Panc1 (cell line): ENCODE data around the gene PLEKHG4. TPM values are rescaled to one million over a fixed set of nuclear protein-coding genes. Genes with fewer than 3 reads are reported as not detected.
A peak's percentile ranks its signal among the peaks of the same experiment; 100 is the strongest.

Experiments used
- ATAC-seq: fragments of 200-7000 bp; cut with Tn5 transposase; 2 replicates; pipeline ENCODE4 v1.9.1; 2020; ENCODE audit warnings: mild to moderate bottlenecking, moderate library complexity
- BruUV-seq: library from RNA; stranded (reverse); fragments of 400-500 nt; replicated peaks from 2 replicates; lab custom pipeline; 2021; lab: Mats Ljungman, UMichigan
- CTCF ChIA-PET: fragments of 300-600 bp; sonication (Branson Sonifier 250); formaldehyde crosslinking; loops from one replicate; lab custom pipeline; 2022; ENCODE audit warnings: antibody characterized with exemption; lab: Charles Lee
- POLR2A ChIA-PET: fragments of 300-600 bp; sonication (Branson Sonifier 250); formaldehyde crosslinking; loops from one replicate; lab custom pipeline; 2022; ENCODE audit warnings: antibody characterized with exemption; lab: Charles Lee
- DNase-seq: peaks from one replicate; pipeline ENCODE4 v3.0.0-alpha.2; 2010; ENCODE audit warnings: low read depth, low spot score
- H3K27ac ChIP-seq: 2 replicates; pipeline ENCODE4 v1.5.1; 2011; ENCODE audit warnings: mild to moderate bottlenecking, low read length, inconsistent platforms
- H3K27me3 ChIP-seq: fragments of 200-500 bp; sonication (Bioruptor generic); 2 replicates; pipeline ENCODE4 v1.6.0; 2014; ENCODE audit warnings: low read length, inconsistent platforms; ENCODE audit not compliant: control insufficient read depth, insufficient read depth
- H3K36me3 ChIP-seq: fragments of 200-500 bp; sonication (Bioruptor generic); 2 replicates; pipeline ENCODE4 v1.5.1; 2014; ENCODE audit warnings: inconsistent platforms, mild to moderate bottlenecking, low read length, moderate library complexity; ENCODE audit not compliant: control insufficient read depth, insufficient read depth
- H3K4me1 ChIP-seq: 2 replicates; pipeline ENCODE4 v1.5.1; 2011; ENCODE audit warnings: inconsistent platforms, mild to moderate bottlenecking, low read length, moderate library complexity; ENCODE audit not compliant: control insufficient read depth, insufficient read depth
- H3K4me3 ChIP-seq, 2 experiments: 2 replicates each; pipeline ENCODE4 v1.5.1; 2011 to 2012; ENCODE audit warnings: low read depth in 2 of 2, low read length in 2 of 2, mild to moderate bottlenecking in 2 of 2, inconsistent platforms in 1 of 2, moderate library complexity in 1 of 2
- H3K9me3 ChIP-seq: fragments of 200-500 bp; sonication (Bioruptor generic); 2 replicates; pipeline ENCODE4 v1.5.1; 2014; ENCODE audit warnings: low read depth, mild to moderate bottlenecking, inconsistent platforms, low read length, moderate library complexity; ENCODE audit not compliant: control insufficient read depth, insufficient read depth
- CTCF ChIP-seq: fragments of 450-650 bp; IDR thresholded peaks from 2 replicates; pipeline ENCODE4 v1.5.1; 2017; ENCODE audit warnings: mild to moderate bottlenecking
- POLR2AphosphoS5 ChIP-seq: IDR thresholded peaks from 2 replicates; pipeline ENCODE4 v1.6.1; 2012; ENCODE audit warnings: mild to moderate bottlenecking, low read depth, low read length, moderate library complexity
- REST ChIP-seq, 2 experiments: IDR thresholded peaks; 2 replicates each; pipeline ENCODE4 v1.6.1; 2011 to 2012; ENCODE audit warnings: low read depth in 2 of 2, control low read depth in 1 of 2, low read length in 1 of 2, mild to moderate bottlenecking in 1 of 2, moderate library complexity in 1 of 2; ENCODE audit not compliant: insufficient read depth in 1 of 2
- SIN3A ChIP-seq: IDR thresholded peaks from 2 replicates; pipeline ENCODE4 v1.6.1; 2012; ENCODE audit warnings: low read depth, mild to moderate bottlenecking, low read length, moderate library complexity, borderline replicate concordance; ENCODE audit not compliant: insufficient read depth
- TCF7L2 ChIP-seq: IDR thresholded peaks from 2 replicates; pipeline ENCODE4 v1.6.1; 2011; ENCODE audit warnings: mild to moderate bottlenecking, low read depth, low read length, inconsistent platforms
- in situ Hi-C: cut with HindIII; loops from 2 replicates; pipeline ENCODE4 v1.10.0; 2016; ENCODE audit warnings: low sequenced_read_pairs, low pct_unique_long_range_greater_than_20kb
- intact Hi-C: fragments of 100-400 bp; cut with micrococcal nuclease; formaldehyde crosslinking; loops from one replicate; pipeline ENCODE4 v1.10.0; 2022; ENCODE audit not compliant: unreplicated experiment
- total RNA-seq: library from RNA; stranded (reverse); gene quantifications from one replicate; pipeline ENCODE4 v1.2.1, GENCODE V29; 2021; ENCODE audit not compliant: unreplicated experiment

PLEKHG4 gene
- total RNA-seq, 1 experiment from 2014 or later, result 6.7 TPM

GRCh38 chr16:67248073-67248400 is 31.3 kb upstream of the PLEKHG4 start:
- in situ Hi-C loops, result no loop called here
- DNase-seq (no peak), ATAC-seq (0 out of 2 replicates have a peak, but pooled peaks have one; percentile 7)
- POLR2A ChIA-PET, result interaction anchor here (0.6 kb wide), 1 partner anchor 304 kb away, joined by 7 read pairs; no protein-coding TSS in a partner anchor
- no peak overlapping the region for H3K27ac ChIP-seq
- no peaks in the 10 kb centered on the region for H3K27me3 ChIP-seq
- no peaks in the 10 kb centered on the region for H3K9me3 ChIP-seq
- TF ChIP-seq SIN3A, result no peak
- TF ChIP-seq TCF7L2, result no peak
- TF ChIP-seq POLR2AphosphoS5, result no peak
- no peak for TF ChIP-seq REST (IDR thresholded peaks at IDR 0.05; ENCODE audit: insufficient read depth in 1 of 2, low read depth in 2 of 2, low read length in 1 of 2)
- TF ChIP-seq CTCF, result no peak
- no peaks in the 10 kb centered on the region; the same call in 1 of the 2 replicates for H3K36me3 ChIP-seq
- CTCF ChIA-PET, result interaction anchor here (0.6 kb wide), 1 partner anchor 66 kb away, joined by 6 read pairs; no protein-coding TSS in a partner anchor
- intact Hi-C loops, result no loop called here
- H3K4me3 ChIP-seq, result peak overlapping the region; percentile 64 to 73
- peaks cover 7% of the 10 kb centered on the region for H3K4me1 ChIP-seq
- BruUV-seq, result no TSS peak

- DNase-seq, result no peak
- POLR2A ChIA-PET, result interaction anchor here (0.6 kb wide), 1 partner anchor 304 kb away, joined by 7 read pairs; no protein-coding TSS in a partner anchor
- intact Hi-C loops, result no loop called here
- ATAC-seq, result peak; percentile 29
- Histone ChIP-seq H3K4me1 (peaks cover 7% of the 10 kb centered on the region), H3K4me3 (peak within 1 kb of the TSS; percentile 64 to 73), H3K9me3 (no peaks in the 10 kb centered on the region), H3K36me3 (no peaks in the 10 kb centered on the region; the same call in 1 of the 2 replicates), H3K27ac (no peak within 1 kb of the TSS), H3K27me3 (no peaks in the 10 kb centered on the region)
- CTCF ChIA-PET, result no interaction called here
- in situ Hi-C loops, result no loop called here
- no TSS peak for BruUV-seq
- no peak for TF ChIP-seq SIN3A
- no peak for TF ChIP-seq POLR2AphosphoS5
- TF ChIP-seq REST (IDR thresholded peaks at IDR 0.05; ENCODE audit: insufficient read depth in 1 of 2, low read depth in 2 of 2, low read length in 1 of 2), result no peak
- TF ChIP-seq CTCF, result no peak; the same call in 1 of the 2 replicates
- TF ChIP-seq TCF7L2, result no peak
These were observed 30.7 kb upstream of the PLEKHG4 start, which contains the start of gene SLC9A5 for GRCh38 chr16:67248401-67249177. Gene SLC9A5 (plus strand): TSS chr16:67248979. CDS start chr16:67249015, 36 bp downstream.
